ENCODE results near the gene LTA.
A peak's percentile ranks its signal among the peaks of the same experiment; 100 is the strongest.

Gene LTA

DNA sequence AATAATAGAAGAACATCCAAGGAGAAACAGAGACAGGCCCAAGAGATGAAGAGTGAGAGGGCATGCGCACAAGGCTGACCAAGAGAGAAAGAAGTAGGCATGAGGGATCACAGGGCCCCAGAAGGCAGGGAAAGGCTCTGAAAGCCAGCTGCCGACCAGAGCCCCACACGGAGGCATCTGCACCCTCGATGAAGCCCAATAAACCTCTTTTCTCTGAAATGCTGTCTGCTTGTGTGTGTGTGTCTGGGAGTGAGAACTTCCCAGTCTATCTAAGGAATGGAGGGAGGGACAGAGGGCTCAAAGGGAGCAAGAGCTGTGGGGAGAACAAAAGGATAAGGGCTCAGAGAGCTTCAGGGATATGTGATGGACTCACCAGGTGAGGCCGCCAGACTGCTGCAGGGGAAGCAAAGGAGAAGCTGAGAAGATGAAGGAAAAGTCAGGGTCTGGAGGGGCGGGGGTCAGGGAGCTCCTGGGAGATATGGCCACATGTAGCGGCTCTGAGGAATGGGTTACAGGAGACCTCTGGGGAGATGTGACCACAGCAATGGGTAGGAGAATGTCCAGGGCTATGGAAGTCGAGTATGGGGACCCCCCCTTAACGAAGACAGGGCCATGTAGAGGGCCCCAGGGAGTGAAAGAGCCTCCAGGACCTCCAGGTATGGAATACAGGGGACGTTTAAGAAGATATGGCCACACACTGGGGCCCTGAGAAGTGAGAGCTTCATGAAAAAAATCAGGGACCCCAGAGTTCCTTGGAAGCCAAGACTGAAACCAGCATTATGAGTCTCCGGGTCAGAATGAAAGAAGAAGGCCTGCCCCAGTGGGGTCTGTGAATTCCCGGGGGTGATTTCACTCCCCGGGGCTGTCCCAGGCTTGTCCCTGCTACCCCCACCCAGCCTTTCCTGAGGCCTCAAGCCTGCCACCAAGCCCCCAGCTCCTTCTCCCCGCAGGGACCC, 2.3 kb downstream of the LTA start:
- peak; percentile 58 for DNase-seq

DNA sequence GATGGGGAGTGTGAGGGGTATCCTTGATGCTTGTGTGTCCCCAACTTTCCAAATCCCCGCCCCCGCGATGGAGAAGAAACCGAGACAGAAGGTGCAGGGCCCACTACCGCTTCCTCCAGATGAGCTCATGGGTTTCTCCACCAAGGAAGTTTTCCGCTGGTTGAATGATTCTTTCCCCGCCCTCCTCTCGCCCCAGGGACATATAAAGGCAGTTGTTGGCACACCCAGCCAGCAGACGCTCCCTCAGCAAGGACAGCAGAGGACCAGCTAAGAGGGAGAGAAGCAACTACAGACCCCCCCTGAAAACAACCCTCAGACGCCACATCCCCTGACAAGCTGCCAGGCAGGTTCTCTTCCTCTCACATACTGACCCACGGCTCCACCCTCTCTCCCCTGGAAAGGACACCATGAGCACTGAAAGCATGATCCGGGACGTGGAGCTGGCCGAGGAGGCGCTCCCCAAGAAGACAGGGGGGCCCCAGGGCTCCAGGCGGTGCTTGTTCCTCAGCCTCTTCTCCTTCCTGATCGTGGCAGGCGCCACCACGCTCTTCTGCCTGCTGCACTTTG, 3.3 kb downstream of the LTA start, which contains the start of gene TNF:
TNF (plus strand) TSS at position 231 of the 567 bp plus-strand sequence; CDS start at position 408, 177 bp downstream.
- DNase-seq: peak; percentile 88

DNA sequence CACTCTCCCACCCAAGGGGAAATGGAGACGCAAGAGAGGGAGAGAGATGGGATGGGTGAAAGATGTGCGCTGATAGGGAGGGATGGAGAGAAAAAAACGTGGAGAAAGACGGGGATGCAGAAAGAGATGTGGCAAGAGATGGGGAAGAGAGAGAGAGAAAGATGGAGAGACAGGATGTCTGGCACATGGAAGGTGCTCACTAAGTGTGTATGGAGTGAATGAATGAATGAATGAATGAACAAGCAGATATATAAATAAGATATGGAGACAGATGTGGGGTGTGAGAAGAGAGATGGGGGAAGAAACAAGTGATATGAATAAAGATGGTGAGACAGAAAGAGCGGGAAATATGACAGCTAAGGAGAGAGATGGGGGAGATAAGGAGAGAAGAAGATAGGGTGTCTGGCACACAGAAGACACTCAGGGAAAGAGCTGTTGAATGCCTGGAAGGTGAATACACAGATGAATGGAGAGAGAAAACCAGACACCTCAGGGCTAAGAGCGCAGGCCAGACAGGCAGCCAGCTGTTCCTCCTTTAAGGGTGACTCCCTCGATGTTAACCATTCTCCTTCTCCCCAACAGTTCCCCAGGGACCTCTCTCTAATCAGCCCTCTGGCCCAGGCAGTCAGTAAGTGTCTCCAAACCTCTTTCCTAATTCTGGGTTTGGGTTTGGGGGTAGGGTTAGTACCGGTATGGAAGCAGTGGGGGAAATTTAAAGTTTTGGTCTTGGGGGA, 4.0 kb downstream of the LTA start:
- no peak for DNase-seq

DNA sequence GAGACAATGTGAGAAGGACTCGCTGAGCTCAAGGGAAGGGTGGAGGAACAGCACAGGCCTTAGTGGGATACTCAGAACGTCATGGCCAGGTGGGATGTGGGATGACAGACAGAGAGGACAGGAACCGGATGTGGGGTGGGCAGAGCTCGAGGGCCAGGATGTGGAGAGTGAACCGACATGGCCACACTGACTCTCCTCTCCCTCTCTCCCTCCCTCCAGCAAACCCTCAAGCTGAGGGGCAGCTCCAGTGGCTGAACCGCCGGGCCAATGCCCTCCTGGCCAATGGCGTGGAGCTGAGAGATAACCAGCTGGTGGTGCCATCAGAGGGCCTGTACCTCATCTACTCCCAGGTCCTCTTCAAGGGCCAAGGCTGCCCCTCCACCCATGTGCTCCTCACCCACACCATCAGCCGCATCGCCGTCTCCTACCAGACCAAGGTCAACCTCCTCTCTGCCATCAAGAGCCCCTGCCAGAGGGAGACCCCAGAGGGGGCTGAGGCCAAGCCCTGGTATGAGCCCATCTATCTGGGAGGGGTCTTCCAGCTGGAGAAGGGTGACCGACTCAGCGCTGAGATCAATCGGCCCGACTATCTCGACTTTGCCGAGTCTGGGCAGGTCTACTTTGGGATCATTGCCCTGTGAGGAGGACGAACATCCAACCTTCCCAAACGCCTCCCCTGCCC, 4.9 kb downstream of the LTA start:
- DNase-seq: peak; percentile 60

DNA sequence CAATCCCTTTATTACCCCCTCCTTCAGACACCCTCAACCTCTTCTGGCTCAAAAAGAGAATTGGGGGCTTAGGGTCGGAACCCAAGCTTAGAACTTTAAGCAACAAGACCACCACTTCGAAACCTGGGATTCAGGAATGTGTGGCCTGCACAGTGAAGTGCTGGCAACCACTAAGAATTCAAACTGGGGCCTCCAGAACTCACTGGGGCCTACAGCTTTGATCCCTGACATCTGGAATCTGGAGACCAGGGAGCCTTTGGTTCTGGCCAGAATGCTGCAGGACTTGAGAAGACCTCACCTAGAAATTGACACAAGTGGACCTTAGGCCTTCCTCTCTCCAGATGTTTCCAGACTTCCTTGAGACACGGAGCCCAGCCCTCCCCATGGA, 5.5 kb downstream of the LTA start:
- DNase-seq: no peak

DNA sequence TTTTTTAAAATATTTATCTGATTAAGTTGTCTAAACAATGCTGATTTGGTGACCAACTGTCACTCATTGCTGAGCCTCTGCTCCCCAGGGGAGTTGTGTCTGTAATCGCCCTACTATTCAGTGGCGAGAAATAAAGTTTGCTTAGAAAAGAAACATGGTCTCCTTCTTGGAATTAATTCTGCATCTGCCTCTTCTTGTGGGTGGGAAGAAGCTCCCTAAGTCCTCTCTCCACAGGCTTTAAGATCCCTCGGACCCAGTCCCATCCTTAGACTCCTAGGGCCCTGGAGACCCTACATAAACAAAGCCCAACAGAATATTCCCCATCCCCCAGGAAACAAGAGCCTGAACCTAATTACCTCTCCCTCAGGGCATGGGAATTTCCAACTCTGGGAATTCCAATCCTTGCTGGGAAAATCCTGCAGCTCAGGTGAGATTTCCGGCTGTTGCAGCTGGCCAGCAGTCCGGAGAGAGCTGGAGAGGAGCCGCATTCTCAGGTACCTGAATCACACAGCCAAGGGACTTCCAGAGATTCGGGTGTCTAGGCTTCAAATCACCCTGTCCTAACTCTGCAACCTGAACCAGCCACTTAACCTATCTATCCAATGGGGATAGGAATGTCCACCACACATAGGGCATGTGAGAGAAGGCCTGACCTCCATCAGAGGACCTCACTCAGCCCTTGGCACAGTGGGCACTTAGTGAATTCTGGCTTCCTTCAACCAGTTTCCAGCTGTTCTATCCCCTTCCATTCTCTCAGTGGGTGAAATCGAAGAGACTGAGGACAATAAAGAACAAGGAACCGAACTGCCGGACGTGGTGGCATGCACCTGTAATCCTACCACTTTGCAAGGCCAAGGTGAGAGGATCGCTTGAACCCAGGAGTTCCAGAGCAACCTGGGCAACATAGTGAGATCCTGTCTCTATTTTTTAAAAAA, 6.4 kb downstream of the LTA start:
- peak; percentile 12 for DNase-seq

DNA sequence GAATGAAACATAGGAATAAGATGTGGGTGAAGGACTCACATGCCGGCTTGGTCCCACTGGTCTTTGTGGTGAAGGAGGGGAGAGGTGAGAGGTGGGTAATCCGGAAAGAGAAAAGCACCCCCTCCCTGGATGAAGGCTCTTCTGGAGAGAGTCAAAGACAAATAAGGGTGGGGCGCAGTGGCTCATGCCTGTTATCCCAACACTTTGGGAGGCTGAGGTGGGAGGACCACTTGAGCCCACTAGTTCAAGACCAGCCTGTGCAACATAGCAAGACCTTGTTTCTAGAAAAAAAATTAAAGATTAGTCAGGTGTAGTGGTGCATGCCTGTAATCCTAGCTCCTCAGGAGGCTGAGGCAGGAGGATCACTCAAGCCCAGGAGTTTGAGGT, 7.0 kb downstream of the LTA start:
- peak; percentile 23 for DNase-seq

DNA sequence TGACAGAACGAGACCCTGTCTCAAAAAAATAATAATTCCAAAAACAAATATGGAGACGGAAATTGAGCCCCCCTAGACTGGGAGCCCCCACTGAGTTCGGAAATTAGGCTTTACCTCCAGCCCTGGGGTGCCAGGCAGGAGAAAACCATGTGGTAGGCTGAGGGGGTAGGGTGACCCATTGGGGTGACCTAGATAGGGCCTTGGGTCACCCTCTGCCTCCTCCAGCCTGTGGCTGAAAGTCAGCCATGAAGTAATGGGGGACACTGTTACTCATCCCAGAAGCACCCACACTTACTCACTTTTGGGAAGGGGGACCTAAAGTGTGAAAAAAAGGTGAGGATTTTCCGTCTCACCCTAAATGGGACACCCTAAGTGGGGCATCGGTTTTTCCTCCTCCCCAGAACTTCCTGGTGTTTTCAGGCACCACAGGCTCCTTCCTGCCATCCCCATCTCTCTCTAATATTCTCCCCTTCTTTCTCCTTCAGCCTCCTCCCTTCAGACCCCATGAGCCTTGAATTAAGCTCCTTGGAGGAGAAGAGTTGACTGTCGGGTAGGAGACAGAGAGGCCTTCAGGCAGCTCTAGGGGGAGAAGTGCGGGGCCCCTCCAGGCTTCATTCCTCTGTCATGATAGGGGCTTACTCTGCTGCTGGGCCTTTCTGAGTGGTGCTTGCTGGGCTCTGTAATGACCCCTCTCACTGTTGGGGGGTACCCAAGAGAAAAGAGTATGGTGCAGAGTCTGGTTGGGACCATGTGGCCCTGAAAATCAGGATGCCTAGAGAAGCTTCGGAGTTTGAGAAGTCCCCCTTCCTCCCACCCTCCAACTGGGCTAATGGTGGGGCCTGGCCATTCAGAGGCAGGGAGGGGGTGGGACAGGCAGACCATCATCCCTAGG, 7.7 kb downstream of the LTA start:
- peak; percentile 35 for DNase-seq

DNA sequence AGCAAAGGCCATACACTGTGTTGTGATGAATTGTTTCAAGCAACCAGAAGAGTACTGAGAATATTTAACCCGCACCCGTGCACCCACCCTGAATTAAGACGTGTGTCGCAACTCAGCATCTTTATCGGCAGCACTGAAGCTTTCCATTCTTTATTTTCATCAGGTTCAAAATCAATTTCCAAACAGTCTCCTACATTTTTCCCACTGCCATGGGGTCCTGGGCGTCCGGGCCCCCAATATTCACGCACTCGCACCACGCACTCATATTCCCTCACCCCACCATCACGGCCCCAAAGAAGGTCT, 8.3 kb downstream of the LTA start:
- no peak for DNase-seq

DNA sequence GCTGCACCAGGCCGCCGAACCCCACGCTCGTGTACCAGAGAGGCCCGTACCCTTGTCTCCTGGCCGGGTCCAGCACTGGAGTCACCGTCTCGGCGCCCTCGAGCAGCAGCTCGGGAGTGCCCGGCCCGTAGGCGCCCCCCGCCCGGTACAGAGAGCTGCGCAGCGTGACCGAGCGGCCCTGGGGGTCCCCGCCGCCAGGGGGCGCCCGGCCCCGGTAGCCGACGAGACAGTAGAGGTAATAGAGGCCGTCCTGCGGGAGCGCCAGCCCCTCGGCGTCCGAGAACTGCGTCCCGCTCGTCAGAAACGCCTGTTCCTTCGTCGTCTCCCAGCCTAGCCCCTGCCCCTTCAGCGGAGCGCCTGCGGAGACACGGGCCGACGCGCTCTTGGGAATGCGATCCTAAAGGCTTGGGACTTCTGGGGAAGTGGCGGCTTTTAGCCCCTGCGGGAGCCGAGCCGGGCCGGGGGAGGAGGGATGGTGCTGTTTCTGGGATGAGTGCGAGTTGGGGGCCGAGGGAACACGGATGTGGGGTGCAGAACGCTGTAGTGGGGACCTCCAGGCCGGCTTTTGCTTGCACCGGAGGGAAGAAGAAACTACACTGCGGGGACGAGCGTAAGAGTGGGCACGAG, 8.8 kb downstream of the LTA start:
- peak; percentile 89 for DNase-seq

DNA sequence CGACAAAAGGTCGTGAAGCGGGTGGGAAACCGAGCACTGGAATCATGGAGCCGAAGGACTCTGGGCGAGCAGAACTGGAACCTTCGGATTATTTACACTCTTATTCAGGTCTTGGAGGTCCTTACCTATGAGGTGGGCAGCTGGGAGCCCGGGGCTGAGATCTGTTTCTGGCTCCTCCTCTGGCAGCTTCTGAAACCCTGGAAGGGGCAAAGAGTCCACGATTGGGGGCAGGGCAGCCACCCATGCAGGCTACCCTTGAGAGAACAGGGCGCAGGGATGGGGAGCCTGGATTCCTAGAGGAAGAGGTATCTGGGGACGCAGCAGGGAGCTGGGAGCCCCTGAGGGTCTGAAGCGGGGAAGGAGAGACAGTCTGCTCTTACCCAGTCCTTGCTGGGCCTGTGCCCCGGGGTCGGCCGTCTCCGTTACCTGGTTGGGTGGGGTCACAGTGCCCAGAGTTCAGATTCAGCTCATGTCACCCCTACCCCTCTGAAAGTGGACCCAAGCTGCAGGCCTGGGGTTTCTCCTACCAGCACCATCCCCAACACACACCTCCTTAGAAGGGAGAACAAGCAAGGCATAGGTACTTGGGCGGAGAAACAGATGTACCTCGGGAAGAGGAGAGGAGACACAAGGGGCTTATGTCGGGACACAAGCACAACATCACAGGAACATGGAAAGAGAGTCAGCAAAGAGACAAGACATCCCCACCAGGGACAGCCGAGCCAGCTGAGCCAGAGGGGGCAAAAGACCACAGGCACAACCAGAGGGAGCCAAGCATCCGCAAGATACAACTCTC, 9.5 kb downstream of the LTA start:
- peak; percentile 15 for DNase-seq

DNA sequence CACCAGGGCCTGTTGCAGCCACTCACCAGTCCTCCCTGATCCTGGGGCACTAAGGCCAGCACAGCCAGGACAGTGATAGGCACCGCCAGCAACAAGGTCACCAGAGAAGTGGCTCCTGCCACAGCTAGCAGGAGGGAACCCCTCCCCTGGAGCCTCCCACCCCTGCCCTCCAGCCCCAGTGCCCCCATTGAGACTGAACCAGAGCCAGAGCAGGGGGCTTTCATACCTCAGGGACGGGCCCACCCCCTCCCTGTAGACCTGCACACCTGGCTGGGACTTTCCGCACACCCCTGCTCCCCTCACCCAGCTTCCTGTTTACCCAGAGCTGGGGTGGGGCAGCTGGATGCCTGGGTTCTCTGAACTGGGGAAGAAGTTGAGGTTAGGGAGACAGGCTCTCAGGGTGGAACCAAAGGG, 10.1 kb downstream of the LTA start, which contains the start of gene LTB:
LTB (minus strand) TSS at position 195 of the 414 bp plus-strand sequence; CDS start at position 188, 7 bp downstream.
- peak; percentile 59 for DNase-seq

DNA sequence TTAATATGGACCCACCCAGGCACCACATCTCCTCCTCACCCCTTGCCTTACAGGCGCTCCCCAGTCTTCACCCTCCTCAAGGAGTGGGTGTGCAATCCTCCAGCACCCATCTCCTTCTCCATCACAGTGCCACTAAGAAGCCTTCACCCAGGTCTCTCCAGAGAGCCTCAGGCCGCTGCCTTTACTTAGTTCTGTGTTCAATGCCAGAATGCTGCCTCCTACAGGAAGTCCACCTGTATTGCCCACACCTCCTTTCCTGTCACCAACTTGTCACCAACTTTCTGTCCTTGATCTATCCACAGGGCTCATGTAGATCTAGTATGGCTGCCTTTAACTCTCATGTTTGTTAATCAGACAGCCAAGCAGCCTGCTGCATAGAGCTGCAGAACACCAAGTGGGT, 13.4 kb downstream of the LTA start:
- peak; percentile 42 for DNase-seq

DNA sequence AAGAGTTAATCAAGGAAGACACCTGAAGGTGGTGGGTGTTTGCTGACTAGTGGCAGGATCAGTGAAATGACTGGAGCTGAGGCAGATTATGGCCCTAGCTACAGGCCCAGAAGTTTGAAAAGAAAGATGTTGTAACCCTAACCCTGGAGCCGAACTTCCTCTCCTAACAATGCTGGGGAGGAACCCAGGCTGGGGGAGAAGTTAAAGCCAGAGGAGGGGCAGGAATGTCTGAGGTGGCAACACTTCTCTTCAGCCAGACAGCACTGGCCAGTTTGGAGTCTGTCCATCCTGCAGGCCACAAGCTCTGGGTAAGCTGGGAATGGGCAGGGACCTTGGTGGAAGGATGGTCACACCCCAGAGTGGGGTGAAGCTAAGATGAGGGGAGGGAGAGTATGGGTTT, 13.9 kb downstream of the LTA start, which contains the start of gene LST1:
LST1 (plus strand) TSS at position 270 of the 400 bp plus-strand sequence. CDS start 1,023 bp downstream, outside the sequence.
- no peak for DNase-seq

DNA sequence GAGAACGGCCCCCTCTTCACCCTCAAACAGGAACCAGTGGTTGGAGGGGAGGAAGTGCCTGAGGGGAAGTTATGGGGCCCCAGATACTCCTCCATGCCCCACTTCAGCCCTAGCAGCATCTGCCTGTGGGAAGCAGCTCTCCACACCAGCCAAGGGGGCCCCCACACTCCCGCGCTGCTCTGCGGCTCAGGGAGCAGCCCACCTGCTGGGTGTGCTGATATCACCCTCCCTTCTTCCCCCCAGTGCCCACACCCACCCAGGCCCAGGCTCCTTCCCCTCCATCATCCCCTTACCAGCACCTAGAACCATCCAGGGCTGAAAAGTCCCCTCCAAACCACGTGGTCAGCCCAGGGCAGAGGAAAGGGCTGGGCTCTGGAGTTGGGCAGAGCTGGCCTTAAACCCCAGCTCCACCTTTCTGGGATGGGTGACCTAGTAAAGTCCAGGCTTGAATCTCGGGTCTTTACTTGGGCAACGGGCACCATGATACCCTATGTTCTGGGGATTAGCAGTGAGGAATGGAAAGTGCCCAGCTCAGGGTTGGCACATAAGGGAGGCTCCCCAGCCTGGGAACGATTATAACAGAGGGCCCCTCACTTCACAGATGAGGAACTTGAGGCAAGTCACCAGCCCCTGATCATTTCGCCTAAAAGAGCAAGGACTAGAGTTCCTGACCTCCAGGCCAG, 14.7 kb downstream of the LTA start:
- peak; percentile 22 for DNase-seq

DNA sequence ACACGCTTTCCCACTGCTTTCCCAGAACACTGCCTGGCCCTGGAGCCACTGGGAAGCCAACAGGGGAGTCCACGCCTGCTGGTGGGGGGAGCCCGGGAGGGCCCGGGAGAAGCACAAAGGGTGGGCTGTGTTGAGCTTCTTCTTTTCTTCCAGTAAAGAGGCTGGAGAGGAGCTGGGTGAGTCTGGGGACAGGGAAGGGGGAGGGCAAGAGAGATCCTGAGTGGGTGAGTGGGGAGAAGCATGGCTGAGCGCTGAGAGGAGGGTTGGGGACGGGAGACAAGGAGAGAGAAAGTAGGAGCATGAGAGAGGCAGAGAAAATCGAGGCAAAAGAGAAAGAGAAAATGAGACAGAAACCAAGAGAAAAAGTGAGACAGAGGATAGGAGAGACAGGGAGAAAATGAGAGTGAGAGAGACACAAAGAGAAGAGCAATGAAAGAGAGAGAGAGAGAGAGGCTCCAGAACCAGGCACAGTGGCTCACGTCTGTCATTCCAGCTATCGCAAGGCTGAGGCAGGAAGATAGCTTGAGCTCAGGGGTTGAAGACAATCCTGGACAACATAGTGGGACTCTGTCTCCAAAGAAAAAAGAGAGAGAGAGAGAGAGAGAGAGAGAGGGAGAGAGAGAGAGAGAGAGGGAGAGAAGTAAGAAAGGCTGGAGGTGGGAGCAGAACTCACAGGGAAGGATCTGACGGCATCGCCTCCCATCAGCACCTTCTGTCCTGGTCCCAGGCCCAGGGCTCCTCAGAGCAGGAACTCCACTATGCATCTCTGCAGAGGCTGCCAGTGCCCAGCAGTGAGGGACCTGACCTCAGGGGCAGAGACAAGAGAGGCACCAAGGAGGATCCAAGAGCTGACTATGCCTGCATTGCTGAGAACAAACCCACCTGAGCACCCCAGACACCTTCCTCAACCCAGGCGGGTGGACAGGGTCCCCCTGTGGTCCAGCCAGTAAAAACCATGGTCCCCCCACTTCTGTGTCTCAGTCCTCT, 16.0 kb downstream of the LTA start:
- DNase-seq: no peak
